SU-DHL-6 (cell line): ENCODE results near the gene GLRA3.

Experiments
- CTCF ChIP-seq: fragments of 200-600 bp; sonication (generic); IDR thresholded peaks from one replicate; pipeline ENCODE4 v1.5.1; 2017; ENCODE audit warnings: antibody characterized with exemption, mild to moderate bottlenecking, low read length, moderate library complexity; ENCODE audit not compliant: insufficient read depth, poor library complexity, severe bottlenecking
- EZH2phosphoT487 ChIP-seq: fragments of 200-600 bp; sonication (generic), shearing (Covaris generic); conservative IDR thresholded peaks from 2 replicates; pipeline ENCODE4 v1.6.1; 2018; ENCODE audit warnings: mild to moderate bottlenecking, antibody characterized with exemption, low read length, moderate library complexity, mixed read lengths

- TF ChIP-seq CTCF (no peak), EZH2phosphoT487 (no peak)
Observed at GRCh38 chr4:174855050-174855449, 26.0 kb upstream of the GLRA3 start.
